ENCODE results near the gene NOSTRIN. TPM values are rescaled to one million over a fixed set of nuclear protein-coding genes. Genes with fewer than 3 reads are reported as not detected.

The NOSTRIN gene
- polyA plus RNA-seq, 1 donor (not counting 4 experiments of a cell fraction or from before 2014, with no cell fraction given): not detected

- no peak for DNase-seq (ENCODE audit: low read depth, low spot score)
- dilution Hi-C loops (cut with MboI; ENCODE audit: extremely low pct_ligation_motif_present, low sequenced_read_pairs): no loop called here
Measured at GRCh38 chr2:168814046-168814445, 11.6 kb downstream of the NOSTRIN start.

GRCh38 chr2:168814939-168815907 is 12.8 kb downstream of the NOSTRIN start:
- FAIRE-seq (no peak), DNase-seq (ENCODE audit: low read depth, low spot score) (no peak)
- no peaks in the 10 kb centered on the region for H3K4me1 ChIP-seq (ENCODE audit: control insufficient read depth, extremely low read depth, insufficient read depth, low read length)
- no peak overlapping the region for H3K27ac ChIP-seq (ENCODE audit: control insufficient read depth, insufficient read depth, low read length)
- no peak overlapping the region for H3K4me3 ChIP-seq (ENCODE audit: control insufficient read depth in 2 of 3, extremely low read depth in 1 of 3, insufficient read depth in 2 of 3, low read depth in 1 of 3, low read length in 3 of 3)
- H3K9ac ChIP-seq (ENCODE audit: control insufficient read depth, extremely low read depth, insufficient read depth, low read length): no peak overlapping the region
- dilution Hi-C loops (cut with MboI; ENCODE audit: extremely low pct_ligation_motif_present, low sequenced_read_pairs): no loop called here
- H2AFZ ChIP-seq (ENCODE audit: control insufficient read depth, low read length): no peak overlapping the region
- no peaks in the 10 kb centered on the region for H3K27me3 ChIP-seq (ENCODE audit: control insufficient read depth, extremely low read depth, insufficient read depth, low read length)
- H3K79me2 ChIP-seq (ENCODE audit: control insufficient read depth, insufficient read depth, low read length): no peaks in the 10 kb centered on the region
- H3K9me1 ChIP-seq (ENCODE audit: control insufficient read depth, extremely low read depth, insufficient read depth, low read length): no peaks in the 10 kb centered on the region
- no peaks in the 10 kb centered on the region for H3K36me3 ChIP-seq (ENCODE audit: control insufficient read depth in 2 of 2, extremely low read depth in 1 of 2, insufficient read depth in 2 of 2, low read length in 2 of 2)
- no peaks in the 10 kb centered on the region for H4K20me1 ChIP-seq (ENCODE audit: control insufficient read depth, extremely low read depth, insufficient read depth, low read length)
- H3K9me3 ChIP-seq (ENCODE audit: control insufficient read depth, low read depth, low read length): no peaks in the 10 kb centered on the region
- H3K4me2 ChIP-seq (ENCODE audit: control insufficient read depth, extremely low read depth, insufficient read depth, low read depth, low read length): no peak overlapping the region
- TF ChIP-seq EZH2 (IDR thresholded peaks at IDR 0.05; ENCODE audit: low read length): no peak
- TF ChIP-seq, protein P1, sequence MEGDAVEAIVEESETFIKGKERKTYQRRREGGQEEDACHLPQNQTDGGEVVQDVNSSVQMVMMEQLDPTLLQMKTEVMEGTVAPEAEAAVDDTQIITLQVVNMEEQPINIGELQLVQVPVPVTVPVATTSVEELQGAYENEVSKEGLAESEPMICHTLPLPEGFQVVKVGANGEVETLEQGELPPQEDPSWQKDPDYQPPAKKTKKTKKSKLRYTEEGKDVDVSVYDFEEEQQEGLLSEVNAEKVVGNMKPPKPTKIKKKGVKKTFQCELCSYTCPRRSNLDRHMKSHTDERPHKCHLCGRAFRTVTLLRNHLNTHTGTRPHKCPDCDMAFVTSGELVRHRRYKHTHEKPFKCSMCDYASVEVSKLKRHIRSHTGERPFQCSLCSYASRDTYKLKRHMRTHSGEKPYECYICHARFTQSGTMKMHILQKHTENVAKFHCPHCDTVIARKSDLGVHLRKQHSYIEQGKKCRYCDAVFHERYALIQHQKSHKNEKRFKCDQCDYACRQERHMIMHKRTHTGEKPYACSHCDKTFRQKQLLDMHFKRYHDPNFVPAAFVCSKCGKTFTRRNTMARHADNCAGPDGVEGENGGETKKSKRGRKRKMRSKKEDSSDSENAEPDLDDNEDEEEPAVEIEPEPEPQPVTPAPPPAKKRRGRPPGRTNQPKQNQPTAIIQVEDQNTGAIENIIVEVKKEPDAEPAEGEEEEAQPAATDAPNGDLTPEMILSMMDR (optimal IDR thresholded peaks at IDR 0.05 in 1 of 3, IDR thresholded peaks at IDR 0.05 in 1 of 3, conservative IDR thresholded peaks at IDR 0.05 in 1 of 3; ENCODE audit: extremely low read depth in 1 of 3, insufficient read depth in 2 of 3, low read length in 3 of 3): no peak

More at GRCh38 chr2:168814046-168814445, 11.6 kb downstream of the NOSTRIN start:
- Histone ChIP-seq H3K4me3 (ENCODE audit: control insufficient read depth in 2 of 3, extremely low read depth in 1 of 3, insufficient read depth in 2 of 3, low read depth in 1 of 3, low read length in 3 of 3) (no peak overlapping the region), H3K9ac (ENCODE audit: control insufficient read depth, extremely low read depth, insufficient read depth, low read length) (no peak overlapping the region), H3K4me1 (ENCODE audit: control insufficient read depth, extremely low read depth, insufficient read depth, low read length) (no peaks in the 10 kb centered on the region), H3K36me3 (ENCODE audit: control insufficient read depth in 2 of 2, extremely low read depth in 1 of 2, insufficient read depth in 2 of 2, low read length in 2 of 2) (no peaks in the 10 kb centered on the region), H3K79me2 (ENCODE audit: control insufficient read depth, insufficient read depth, low read length) (no peaks in the 10 kb centered on the region), H3K27ac (ENCODE audit: control insufficient read depth, insufficient read depth, low read length) (no peak overlapping the region), H3K27me3 (ENCODE audit: control insufficient read depth, extremely low read depth, insufficient read depth, low read length) (no peaks in the 10 kb centered on the region), H3K9me1 (ENCODE audit: control insufficient read depth, extremely low read depth, insufficient read depth, low read length) (no peaks in the 10 kb centered on the region), H3K4me2 (ENCODE audit: control insufficient read depth, extremely low read depth, insufficient read depth, low read depth, low read length) (no peak overlapping the region), H2AFZ (ENCODE audit: control insufficient read depth, low read length) (no peak overlapping the region), H3K9me3 (ENCODE audit: control insufficient read depth, low read depth, low read length) (no peaks in the 10 kb centered on the region), H4K20me1 (ENCODE audit: control insufficient read depth, extremely low read depth, insufficient read depth, low read length) (no peaks in the 10 kb centered on the region)
- TF ChIP-seq EZH2 (IDR thresholded peaks at IDR 0.05; ENCODE audit: low read length): no peak
- TF ChIP-seq, protein P1 (optimal IDR thresholded peaks at IDR 0.05 in 1 of 3, IDR thresholded peaks at IDR 0.05 in 1 of 3, conservative IDR thresholded peaks at IDR 0.05 in 1 of 3; ENCODE audit: extremely low read depth in 1 of 3, insufficient read depth in 2 of 3, low read length in 3 of 3): no peak
- no peak for FAIRE-seq

Measured in keratinocyte (primary cell).